GM12878 (cell line): ENCODE data around the gene CLMP. TPM values are rescaled to one million over a fixed set of nuclear protein-coding genes. Genes with fewer than 3 reads are reported as not detected.

Source experiments
- ATAC-seq: fragments of 200-7000 bp; cut with Tn5 transposase; 3 replicates; pipeline ENCODE4 v1.9.1; 2020; ENCODE audit warnings: mild to moderate bottlenecking, moderate library complexity
- BruUV-seq: library from RNA; stranded (reverse); fragments of 400-500 nt; replicated peaks from 2 replicates; lab custom pipeline; 2021; lab: Mats Ljungman, UMichigan
- CTCF ChIA-PET: fragments of 300-600 bp; sonication (Branson Sonifier 250); formaldehyde crosslinking; extraction: SDS; loops from one replicate; lab custom pipeline; 2021; ENCODE audit warnings: inconsistent platforms; lab: Yijun Ruan, JAX
- POLR2A ChIA-PET: fragments of 350-600 bp; formaldehyde crosslinking; extraction: SDS; loops from one replicate; lab custom pipeline; 2021; ENCODE audit warnings: inconsistent platforms; lab: Charles Lee
- RAD21 ChIA-PET: fragments of 300-600 bp; sonication (Branson Sonifier 250); formaldehyde crosslinking; loops from one replicate; lab custom pipeline; 2023; ENCODE audit warnings: antibody characterized with exemption; ENCODE audit not compliant: unreplicated experiment; lab: Charles Lee
- SMC1A ChIA-PET: fragments of 300-600 bp; sonication (Branson Sonifier 250); formaldehyde crosslinking; loops from one replicate; lab custom pipeline; 2023; ENCODE audit not compliant: unreplicated experiment, uncharacterized antibody; lab: Charles Lee
- DNase-seq: peaks from one replicate; pipeline ENCODE4 v3.0.0-alpha.2; 2011; ENCODE audit warnings: low read depth, low spot score
- FAIRE-seq: peaks from 3 replicates; lab custom pipeline; 2011; peaks lifted over from hg19 to GRCh38; lab: Jason Lieb, UNC
- H2AFZ ChIP-seq: 2 replicates; pipeline ENCODE4 v1.6.0; 2011; ENCODE audit warnings: low read depth, low read length, control low read depth; ENCODE audit not compliant: control insufficient read depth
- H3K27ac ChIP-seq: 2 replicates; pipeline ENCODE4 v1.5.1; 2011; ENCODE audit warnings: control low read depth; ENCODE audit not compliant: control insufficient read depth, insufficient read depth
- H3K27me3 ChIP-seq, 2 experiments: replicated peaks in 1 of 2; 2 replicates each; pipeline versions ENCODE4 v1.6.0 to v1.6.1; 2011; ENCODE audit warnings: low read length in 1 of 2; ENCODE audit not compliant: control insufficient read depth in 2 of 2, insufficient read depth in 2 of 2
- H3K36me3 ChIP-seq, 2 experiments: 2 replicates each; pipeline ENCODE4 v1.5.1; 2011; ENCODE audit warnings: low read length in 1 of 2; ENCODE audit not compliant: control insufficient read depth in 2 of 2, insufficient read depth in 2 of 2
- H3K4me1 ChIP-seq: 2 replicates; pipeline ENCODE4 v1.6.1; 2011; ENCODE audit warnings: mild to moderate bottlenecking, low read length, moderate library complexity, mixed read lengths; ENCODE audit not compliant: control insufficient read depth, insufficient read depth
- H3K4me2 ChIP-seq: 2 replicates; pipeline ENCODE4 v1.6.0; 2011; ENCODE audit warnings: control low read depth; ENCODE audit not compliant: control insufficient read depth, insufficient read depth
- H3K4me3 ChIP-seq: fragments of 200-600 bp; sonication (generic); 2 replicates; pipeline ENCODE4 v1.5.1; 2016
- H3K79me2 ChIP-seq: 2 replicates; pipeline ENCODE4 v1.6.0; 2011; ENCODE audit warnings: low read length; ENCODE audit not compliant: control insufficient read depth, insufficient read depth
- H3K9ac ChIP-seq: 2 replicates; pipeline ENCODE4 v1.8.0; 2011; ENCODE audit warnings: low read length, control low read depth, mixed read lengths; ENCODE audit not compliant: control insufficient read depth, insufficient read depth
- H3K9me3 ChIP-seq: replicated peaks from 3 replicates; pipeline ENCODE4 v1.5.1; 2011; ENCODE audit warnings: mild to moderate bottlenecking, low read length; ENCODE audit not compliant: control insufficient read depth, insufficient read depth
- H4K20me1 ChIP-seq: 2 replicates; pipeline ENCODE4 v1.6.0; 2011; ENCODE audit not compliant: control insufficient read depth, insufficient read depth
- ASH2L ChIP-seq: fragments of 300-600, 200-600 bp; sonication (generic); IDR thresholded peaks from 2 replicates; pipeline ENCODE4 v1.6.1; 2017; ENCODE audit warnings: low read depth, mild to moderate bottlenecking, borderline replicate concordance
- DPF2 ChIP-seq: fragments of 450-650 bp; IDR thresholded peaks from 2 replicates; pipeline ENCODE4 v1.6.1; 2017; ENCODE audit warnings: mild to moderate bottlenecking
- ESRRA ChIP-seq: IDR thresholded peaks from 2 replicates; pipeline ENCODE4 v1.6.1; 2012; ENCODE audit warnings: mild to moderate bottlenecking, low read length, improper control_type of control experiment
- HSF1 ChIP-seq: fragments of 150-350 bp; IDR thresholded peaks from 2 replicates; pipeline ENCODE4 v1.6.1; 2014; ENCODE audit warnings: mild to moderate bottlenecking, low read depth, low read length
- KDM1A ChIP-seq: fragments of 200-600 bp; sonication (generic); IDR thresholded peaks from 2 replicates; pipeline ENCODE4 v1.6.1; 2016; ENCODE audit warnings: borderline replicate concordance
- MXI1 ChIP-seq: fragments of 150-350 bp; IDR thresholded peaks from 2 replicates; pipeline ENCODE4 v1.6.1; 2011; ENCODE audit warnings: low read depth, mild to moderate bottlenecking, inconsistent platforms, low read length, improper control_type of control experiment
- USF2 ChIP-seq: IDR thresholded peaks from 2 replicates; pipeline ENCODE4 v1.6.1; 2011; ENCODE audit warnings: low read depth, low read length, improper control_type of control experiment, borderline replicate concordance
- ZBTB4 ChIP-seq: fragments of 450-650 bp; formaldehyde crosslinking; IDR thresholded peaks from 2 replicates; pipeline ENCODE4 v1.4.0; 2022; ENCODE audit warnings: mild to moderate bottlenecking, moderate library complexity
- ZSCAN29 ChIP-seq: fragments of 450-650 bp; IDR thresholded peaks from 2 replicates; pipeline ENCODE4 v1.6.1; 2017; ENCODE audit warnings: mild to moderate bottlenecking, moderate library complexity
- WGBS: methylation state at CpG from one replicate; pipeline ENCODE4 v1.1.6; 2016; ENCODE audit warnings: low lambda C conversion rate; ENCODE audit not compliant: insufficient replicate concordance, insufficient coverage; ENCODE audit errors: missing lambda C conversion rate; 5-methylcytosine and 5-hydroxymethylcytosine counted together
- in situ Hi-C: fragments of 300-500 bp; cut with MboI; formaldehyde crosslinking; loops from 9 replicates; pipeline ENCODE4 v1.14.3; 2018; ENCODE audit warnings: mixed read lengths
- intact Hi-C: fragments of 100-400 bp; cut with micrococcal nuclease; formaldehyde crosslinking; loops from one replicate; pipeline ENCODE4 v1.14.2; 2022; ENCODE audit not compliant: unreplicated experiment
- polyA plus RNA-seq, 11 experiments: library from polyadenylated mRNA; depleted of rRNA in 4 of 11; unstranded in 6 of 11; stranded (reverse) in 5 of 11; fragments of >200 nt; fragmentation: Nextera tagmentation in 4 of 11; fragmentation: Illumina TruSeq in 1 of 11; extraction: Ambion mirVana in 4 of 11; extraction: Trizol in 1 of 11; gene quantifications; 1 replicate in 1 of 11; 2 replicates in 10 of 11; pipeline versions ENCODE4 v1.2.1 to v1.2.3, GENCODE V29; 2011 to 2016; ENCODE audit warnings: inconsistent platforms in 2 of 11, missing spikeins in 2 of 11, low read depth in 1 of 11
- total RNA-seq, 4 experiments: library from RNA; depleted of rRNA in 3 of 4; stranded (reverse); fragments of >200 nt in 3 of 4; fragmentation: Illumina TruSeq in 1 of 4; extraction: Trizol in 1 of 4; gene quantifications; 2 replicates each; pipeline versions ENCODE4 v1.2.1 to v1.2.3, GENCODE V29; 2013 to 2021
- TF ChIP-seq, protein P1 (sequence below): fragments of 450-650 bp; formaldehyde crosslinking; IDR thresholded peaks from 2 replicates; pipeline ENCODE4 v1.4.0; 2020; ENCODE audit warnings: mild to moderate bottlenecking, moderate library complexity

Gene CLMP
- total and polyA plus RNA-seq, 10 of the 15 experiments (the other 5 are each of a cell fraction or from before 2014, with no cell fraction given): 0.01 to 0.71 (median 0.20) TPM; not detected in 4

- TF ChIP-seq, protein P1, sequence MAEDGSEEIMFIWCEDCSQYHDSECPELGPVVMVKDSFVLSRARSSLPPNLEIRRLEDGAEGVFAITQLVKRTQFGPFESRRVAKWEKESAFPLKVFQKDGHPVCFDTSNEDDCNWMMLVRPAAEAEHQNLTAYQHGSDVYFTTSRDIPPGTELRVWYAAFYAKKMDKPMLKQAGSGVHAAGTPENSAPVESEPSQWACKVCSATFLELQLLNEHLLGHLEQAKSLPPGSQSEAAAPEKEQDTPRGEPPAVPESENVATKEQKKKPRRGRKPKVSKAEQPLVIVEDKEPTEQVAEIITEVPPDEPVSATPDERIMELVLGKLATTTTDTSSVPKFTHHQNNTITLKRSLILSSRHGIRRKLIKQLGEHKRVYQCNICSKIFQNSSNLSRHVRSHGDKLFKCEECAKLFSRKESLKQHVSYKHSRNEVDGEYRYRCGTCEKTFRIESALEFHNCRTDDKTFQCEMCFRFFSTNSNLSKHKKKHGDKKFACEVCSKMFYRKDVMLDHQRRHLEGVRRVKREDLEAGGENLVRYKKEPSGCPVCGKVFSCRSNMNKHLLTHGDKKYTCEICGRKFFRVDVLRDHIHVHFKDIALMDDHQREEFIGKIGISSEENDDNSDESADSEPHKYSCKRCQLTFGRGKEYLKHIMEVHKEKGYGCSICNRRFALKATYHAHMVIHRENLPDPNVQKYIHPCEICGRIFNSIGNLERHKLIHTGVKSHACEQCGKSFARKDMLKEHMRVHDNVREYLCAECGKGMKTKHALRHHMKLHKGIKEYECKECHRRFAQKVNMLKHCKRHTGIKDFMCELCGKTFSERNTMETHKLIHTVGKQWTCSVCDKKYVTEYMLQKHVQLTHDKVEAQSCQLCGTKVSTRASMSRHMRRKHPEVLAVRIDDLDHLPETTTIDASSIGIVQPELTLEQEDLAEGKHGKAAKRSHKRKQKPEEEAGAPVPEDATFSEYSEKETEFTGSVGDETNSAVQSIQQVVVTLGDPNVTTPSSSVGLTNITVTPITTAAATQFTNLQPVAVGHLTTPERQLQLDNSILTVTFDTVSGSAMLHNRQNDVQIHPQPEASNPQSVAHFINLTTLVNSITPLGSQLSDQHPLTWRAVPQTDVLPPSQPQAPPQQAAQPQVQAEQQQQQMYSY (CRISPR knock-in tag): no peak
- TF ChIP-seq USF2 (no peak), HSF1 (no peak)
Observed at GRCh38 chr11:123122341-123122740, 72.7 kb downstream of the CLMP start (continued).

DNA sequence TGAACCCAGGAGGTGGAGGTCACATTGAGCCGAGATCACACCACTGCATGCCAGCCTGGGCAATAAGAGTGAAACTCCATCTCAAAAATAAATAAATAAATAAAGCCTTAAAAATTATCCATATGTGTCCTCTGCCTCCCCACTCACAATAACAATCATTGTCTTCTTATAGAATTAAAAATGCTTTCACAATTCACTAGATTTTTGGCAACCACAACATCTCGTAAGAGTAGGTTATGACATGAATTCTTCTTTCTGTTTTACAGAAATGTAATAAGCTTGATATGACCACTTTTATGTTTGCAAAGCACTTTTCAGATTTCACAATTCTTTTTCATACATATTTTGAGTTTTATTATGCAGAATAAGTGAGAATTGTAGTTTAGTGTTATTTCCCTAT is 78.6 kb downstream of the CLMP start:
- Histone ChIP-seq H3K36me3 (no peaks in the 10 kb centered on the region), H3K9ac (no peak overlapping the region)
- intact Hi-C loops: no loop called here
- ChIA-PET RAD21 (no interaction called here), CTCF (interaction anchor here (1.2 kb wide), 1 partner anchor 357 kb away, joined by 3 read pairs; no protein-coding TSS in a partner anchor)
- WGBS: 50% methylated on average over 2 of the region's 2 CpGs
- BruUV-seq: no TSS peak
- TF ChIP-seq ASH2L: no peak
- TF ChIP-seq MXI1: no peak
- TF ChIP-seq ESRRA: no peak
- no peak for TF ChIP-seq ZSCAN29
- no peak for TF ChIP-seq KDM1A
- no peak for TF ChIP-seq ZBTB4
- no peak for TF ChIP-seq DPF2
- TF ChIP-seq, all 136 proteins: peak for 0
- Histone ChIP-seq H4K20me1 (no peaks in the 10 kb centered on the region), H3K27ac (no peak overlapping the region), H3K79me2 (no peaks in the 10 kb centered on the region), H3K4me2 (no peak overlapping the region), H3K4me3 (no peak overlapping the region), H3K4me1 (no peaks in the 10 kb centered on the region), H3K27me3 (peaks cover 0 to 3% of the 10 kb centered on the region in 2 experiments; a peak in 1 of 4 replicates), H3K9me3 (peaks cover 2% of the 10 kb centered on the region; the same call in 2 of the 3 replicates), H2AFZ (no peak overlapping the region)
- ATAC-seq: no peak
- in situ Hi-C loops: no loop called here
- no peak for FAIRE-seq
- ChIA-PET SMC1A (no interaction called here), POLR2A (interaction anchor here (0.6 kb wide), 1 partner anchor 319 kb away, joined by 5 read pairs; no protein-coding TSS in a partner anchor)
- no peak for DNase-seq
